IMR-90 (cell line): ENCODE measurements around the gene TAAR1. TPM values are rescaled to one million over a fixed set of nuclear protein-coding genes. Genes with fewer than 3 reads are reported as not detected.

Experiments used
- ATAC-seq: fragments of 200-7000 bp; cut with Tn5 transposase; 2 replicates; pipeline ENCODE4 v1.9.1; 2020; ENCODE audit warnings: low read depth, mild to moderate bottlenecking, moderate library complexity
- BruUV-seq: library from RNA; stranded (reverse); fragments of 400-500 nt; replicated peaks from 2 replicates; lab custom pipeline; 2021; lab: Mats Ljungman, UMichigan
- CTCF ChIA-PET: fragments of 300-600 bp; formaldehyde crosslinking; extraction: SDS; loops from one replicate; lab custom pipeline; 2021; ENCODE audit warnings: antibody characterized with exemption; lab: Yijun Ruan, JAX
- POLR2A ChIA-PET: fragments of 300-600 bp; sonication (Branson Sonifier 250); formaldehyde crosslinking; loops from one replicate; lab custom pipeline; 2022; ENCODE audit warnings: antibody characterized with exemption; ENCODE audit not compliant: unreplicated experiment; lab: Charles Lee
- DNase-seq: peaks from one replicate; pipeline ENCODE4 v3.0.0; 2013
- H2AFZ ChIP-seq: replicated peaks from 2 replicates; pipeline ENCODE3; 2013; ENCODE audit warnings: low read length, mild to moderate bottlenecking; ENCODE audit not compliant: poor library complexity
- H2AK5ac ChIP-seq: 2 replicates; pipeline ENCODE4 v1.6.1; 2013; ENCODE audit warnings: low read depth, low read length, inconsistent platforms
- H2AK9ac ChIP-seq: replicated peaks from 2 replicates; pipeline ENCODE3; 2013; ENCODE audit warnings: mild to moderate bottlenecking, low read depth, low read length, moderate library complexity; ENCODE audit not compliant: poor library complexity
- H2BK120ac ChIP-seq: 2 replicates; pipeline ENCODE4 v1.6.1; 2013; ENCODE audit warnings: low read depth, low read length, inconsistent platforms
- H2BK15ac ChIP-seq: 3 replicates; pipeline ENCODE4 v1.6.1; 2013; ENCODE audit warnings: low read depth, low read length, inconsistent platforms
- H2BK20ac ChIP-seq: 2 replicates; pipeline ENCODE4 v1.6.1; 2013; ENCODE audit warnings: low read depth, mild to moderate bottlenecking, inconsistent platforms, low read length, moderate library complexity
- H2BK5ac ChIP-seq: 2 replicates; pipeline ENCODE4 v1.6.1; 2013; ENCODE audit warnings: mild to moderate bottlenecking, low read depth, low read length, inconsistent platforms; ENCODE audit not compliant: poor library complexity, severe bottlenecking
- H3K14ac ChIP-seq: replicated peaks from 2 replicates; pipeline ENCODE4 v1.6.1; 2013; ENCODE audit warnings: low read depth, low read length, inconsistent platforms
- H3K18ac ChIP-seq: 2 replicates; pipeline ENCODE4 v1.6.1; 2013; ENCODE audit warnings: low read depth, low read length, control low read depth
- H3K23ac ChIP-seq: 2 replicates; pipeline ENCODE4 v1.6.1; 2013; ENCODE audit warnings: low read depth, low read length, inconsistent platforms
- H3K27ac ChIP-seq: 2 replicates; pipeline ENCODE4 v1.5.1; 2013; ENCODE audit warnings: mild to moderate bottlenecking, control low read depth, low read length; ENCODE audit not compliant: insufficient read depth
- H3K27me3 ChIP-seq: 2 replicates; pipeline ENCODE4 v1.6.1; 2013; ENCODE audit warnings: low read length; ENCODE audit not compliant: control insufficient read depth, insufficient read depth
- H3K36me3 ChIP-seq: 2 replicates; pipeline ENCODE4 v1.6.1; 2013; ENCODE audit warnings: low read length, mixed read lengths; ENCODE audit not compliant: control insufficient read depth, insufficient read depth
- H3K4ac ChIP-seq: 2 replicates; pipeline ENCODE4 v1.6.1; 2013; ENCODE audit warnings: low read depth, low read length, inconsistent platforms
- H3K4me1 ChIP-seq: 2 replicates; pipeline ENCODE4 v1.6.1; 2013; ENCODE audit warnings: low read length, mixed read lengths; ENCODE audit not compliant: control insufficient read depth, insufficient read depth
- H3K4me2 ChIP-seq: 2 replicates; pipeline ENCODE4 v1.6.1; 2013; ENCODE audit warnings: low read depth, mild to moderate bottlenecking, control low read depth, low read length, moderate library complexity
- H3K4me3 ChIP-seq: 2 replicates; pipeline ENCODE4 v1.5.1; 2013; ENCODE audit warnings: low read depth, mild to moderate bottlenecking, control low read depth, low read length, moderate library complexity; ENCODE audit not compliant: insufficient read depth
- H3K56ac ChIP-seq: 2 replicates; pipeline ENCODE4 v1.6.1; 2013; ENCODE audit warnings: low read length, inconsistent platforms; ENCODE audit not compliant: insufficient read depth; ENCODE audit errors: extremely low read depth
- H3K79me1 ChIP-seq, 2 experiments: 2 replicates each; pipeline ENCODE4 v1.6.1; 2013; ENCODE audit warnings: low read length in 2 of 2, inconsistent platforms in 1 of 2, low read depth in 1 of 2
- H3K9ac ChIP-seq: 2 replicates; pipeline ENCODE4 v1.6.1; 2013; ENCODE audit warnings: low read depth, low read length, control low read depth
- H3K9me1 ChIP-seq: 2 replicates; pipeline ENCODE4 v1.6.1; 2013; ENCODE audit warnings: low read length, inconsistent platforms; ENCODE audit not compliant: insufficient read depth
- H3K9me3 ChIP-seq: 2 replicates; pipeline ENCODE4 v1.6.1; 2013; ENCODE audit warnings: low read length; ENCODE audit not compliant: control insufficient read depth, insufficient read depth
- H4K20me1 ChIP-seq: 2 replicates; pipeline ENCODE4 v1.6.1; 2013; ENCODE audit warnings: low read length, inconsistent platforms; ENCODE audit not compliant: insufficient read depth
- H4K5ac ChIP-seq: 2 replicates; pipeline ENCODE4 v1.6.1; 2013; ENCODE audit warnings: mild to moderate bottlenecking, low read depth, low read length, control low read depth
- H4K8ac ChIP-seq, 2 experiments: 2 replicates each; pipeline ENCODE4 v1.6.1; 2013; ENCODE audit warnings: low read depth in 2 of 2, low read length in 2 of 2, control low read depth in 1 of 2, inconsistent platforms in 1 of 2
- H4K91ac ChIP-seq: 2 replicates; pipeline ENCODE4 v1.6.1; 2013; ENCODE audit warnings: low read depth, low read length, inconsistent platforms; ENCODE audit not compliant: insufficient read depth
- BHLHE40 ChIP-seq: fragments of 150-350 bp; IDR thresholded peaks from 2 replicates; pipeline ENCODE4 v1.6.1; 2016; ENCODE audit warnings: mild to moderate bottlenecking, low read depth, low read length
- CEBPB ChIP-seq: IDR thresholded peaks from 2 replicates; pipeline ENCODE4 v1.6.1; 2012; ENCODE audit warnings: low read depth, low read length, improper control_type of control experiment
- CHD1 ChIP-seq: IDR thresholded peaks from 2 replicates; pipeline ENCODE4 v1.6.1; 2012; ENCODE audit warnings: low read depth, low read length, improper control_type of control experiment
- CTCF ChIP-seq: conservative IDR thresholded peaks from 2 replicates; pipeline ENCODE4 v1.5.1; 2012; ENCODE audit warnings: mild to moderate bottlenecking, low read depth, low read length, improper control_type of control experiment
- FOS ChIP-seq: fragments of 150-350 bp; IDR thresholded peaks from 2 replicates; pipeline ENCODE4 v1.6.1; 2016; ENCODE audit warnings: low read depth, low read length
- MAZ ChIP-seq: IDR thresholded peaks from 2 replicates; pipeline ENCODE4 v1.6.1; 2012; ENCODE audit warnings: low read depth, mild to moderate bottlenecking, low read length, improper control_type of control experiment, moderate library complexity, borderline replicate concordance
- MXI1 ChIP-seq: IDR thresholded peaks from 2 replicates; pipeline ENCODE4 v1.6.1; 2012; ENCODE audit warnings: low read depth, mild to moderate bottlenecking, low read length, moderate library complexity, borderline replicate concordance
- NFE2L2 ChIP-seq: fragments of 150-350 bp; IDR thresholded peaks from 2 replicates; pipeline ENCODE4 v1.6.1; 2016; ENCODE audit warnings: low read depth, mild to moderate bottlenecking, low read length
- POLR2A ChIP-seq: IDR thresholded peaks from 2 replicates; pipeline ENCODE4 v1.6.1; 2012; ENCODE audit warnings: mild to moderate bottlenecking, low read depth, low read length
- RAD21 ChIP-seq: IDR thresholded peaks from 2 replicates; pipeline ENCODE4 v1.6.1; 2012; ENCODE audit warnings: low read length, improper control_type of control experiment
- RCOR1 ChIP-seq: IDR thresholded peaks from 2 replicates; pipeline ENCODE4 v1.6.1; 2012; ENCODE audit warnings: mild to moderate bottlenecking, low read length, improper control_type of control experiment; ENCODE audit not compliant: insufficient replicate concordance
- RFX5 ChIP-seq: IDR thresholded peaks from 2 replicates; pipeline ENCODE4 v1.8.0; 2012; ENCODE audit warnings: low read depth, mild to moderate bottlenecking, low read length, moderate library complexity
- USF2 ChIP-seq: fragments of 150-350 bp; IDR thresholded peaks from 2 replicates; pipeline ENCODE4 v1.6.1; 2017; ENCODE audit warnings: mild to moderate bottlenecking, antibody characterized with exemption, low read length, low read depth
- WGBS, 2 experiments: methylation state at CpG; one replicate each; pipeline versions ENCODE4 v1.1.5 to v1.1.7; 2013; ENCODE audit warnings: missing lambda C conversion rate in 2 of 2; ENCODE audit not compliant: insufficient read length in 1 of 2; ENCODE audit errors: extremely low coverage in 2 of 2; 5-methylcytosine and 5-hydroxymethylcytosine counted together
- dilution Hi-C: fragments of 300-500 bp; cut with HindIII; formaldehyde crosslinking; loops from one replicate; pipeline ENCODE4 v1.14.3; 2018; ENCODE audit warnings: low sequenced_read_pairs; ENCODE audit not compliant: unreplicated experiment
- in situ Hi-C: fragments of 300-500 bp; cut with MboI; formaldehyde crosslinking; loops from 3 replicates; pipeline ENCODE4 v1.14.3; 2019; ENCODE audit warnings: low sequenced_read_pairs, inconsistent platforms, mixed read lengths
- intact Hi-C: fragments of 100-400 bp; cut with micrococcal nuclease; formaldehyde crosslinking; loops from 2 replicates; pipeline ENCODE4 v1.10.0; 2022
- polyA plus RNA-seq, 3 experiments: library from polyadenylated mRNA; depleted of rRNA; stranded (reverse); fragments of >200 nt; gene quantifications; 2 replicates each; pipeline ENCODE4 v1.2.3, GENCODE V29; 2012; ENCODE audit warnings: low replicate concordance in 1 of 3
- total RNA-seq: library from RNA; depleted of rRNA; stranded (reverse); fragments of >200 nt; gene quantifications from 2 replicates; pipeline ENCODE4 v1.2.3, GENCODE V29; 2012
- TF ChIP-seq, protein P1 (sequence below): fragments of 150-350 bp; IDR thresholded peaks from 2 replicates; pipeline ENCODE4 v1.6.1; 2016; ENCODE audit warnings: low read depth, mild to moderate bottlenecking, low read length, moderate library complexity, borderline replicate concordance

TAAR1 gene
- total and polyA plus RNA-seq, 2 of the 4 experiments (the other 2 are of a cell fraction) = not detected

DNA sequence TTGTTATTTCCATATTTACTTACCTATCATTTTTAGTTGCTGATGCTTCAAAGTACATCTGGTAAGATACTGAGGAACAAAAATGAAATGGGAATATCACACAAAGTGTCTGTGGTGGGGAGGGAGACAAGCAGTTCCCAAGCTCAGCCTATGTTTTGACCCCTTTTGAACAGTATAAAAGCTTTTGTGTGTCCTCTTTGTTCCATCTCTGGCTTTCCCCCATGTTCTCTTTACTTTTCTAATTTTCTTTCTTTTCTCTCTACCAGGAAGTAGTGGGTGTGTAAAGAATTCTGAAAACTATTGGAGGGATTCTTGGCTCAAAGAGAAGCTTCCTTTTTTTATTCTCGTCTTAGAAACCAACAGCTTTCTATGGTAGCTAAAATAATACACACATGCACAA lies 42.3 kb downstream of the TAAR1 start:
- no peaks in the 10 kb centered on the region for H3K9me1 ChIP-seq
- no peak overlapping the region for H2AK5ac ChIP-seq
- ChIA-PET CTCF (interaction anchor here (0.7 kb wide), 1 partner anchor 86 kb away, joined by 3 read pairs; no protein-coding TSS in a partner anchor), POLR2A (no interaction called here)
- no TSS peak for BruUV-seq
- H3K4me2 ChIP-seq = no peak overlapping the region
- no peaks in the 10 kb centered on the region for H3K4me1 ChIP-seq
- no peak overlapping the region for H2BK120ac ChIP-seq
- no peak overlapping the region for H3K4me3 ChIP-seq
- no peak overlapping the region for H2AK9ac ChIP-seq
- no peak overlapping the region for H4K8ac ChIP-seq
- no peak overlapping the region for H3K27ac ChIP-seq
- H3K14ac ChIP-seq = no peak overlapping the region
- no peak overlapping the region for H2AFZ ChIP-seq
- no peak overlapping the region for H2BK5ac ChIP-seq
- no peak overlapping the region for H4K5ac ChIP-seq
- no peak overlapping the region for H3K4ac ChIP-seq
- H3K79me1 ChIP-seq = no peaks in the 10 kb centered on the region
- H3K9ac ChIP-seq = no peak overlapping the region
- DNase-seq (no peak), ATAC-seq (no peak)
- no peaks in the 10 kb centered on the region for H3K36me3 ChIP-seq
- no peak overlapping the region for H3K23ac ChIP-seq
- intact Hi-C loops = no loop called here
- no CpG with 5 or more reads among the region's 1 CpG for WGBS, 2 experiments
- no peak overlapping the region for H2BK15ac ChIP-seq
- H4K91ac ChIP-seq = no peak overlapping the region
- TF ChIP-seq MXI1 (no peak), BHLHE40 (no peak), CTCF (no peak), RCOR1 (no peak), MAZ (no peak), RAD21 (no peak), NFE2L2 (no peak), RFX5 (no peak), CEBPB (no peak), POLR2A (no peak), USF2 (no peak), FOS (no peak), CHD1 (no peak)
- TF ChIP-seq, protein P1, sequence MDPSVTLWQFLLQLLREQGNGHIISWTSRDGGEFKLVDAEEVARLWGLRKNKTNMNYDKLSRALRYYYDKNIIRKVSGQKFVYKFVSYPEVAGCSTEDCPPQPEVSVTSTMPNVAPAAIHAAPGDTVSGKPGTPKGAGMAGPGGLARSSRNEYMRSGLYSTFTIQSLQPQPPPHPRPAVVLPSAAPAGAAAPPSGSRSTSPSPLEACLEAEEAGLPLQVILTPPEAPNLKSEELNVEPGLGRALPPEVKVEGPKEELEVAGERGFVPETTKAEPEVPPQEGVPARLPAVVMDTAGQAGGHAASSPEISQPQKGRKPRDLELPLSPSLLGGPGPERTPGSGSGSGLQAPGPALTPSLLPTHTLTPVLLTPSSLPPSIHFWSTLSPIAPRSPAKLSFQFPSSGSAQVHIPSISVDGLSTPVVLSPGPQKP = no peak
- H3K18ac ChIP-seq = no peak overlapping the region
- H3K9me3 ChIP-seq = no peaks in the 10 kb centered on the region
- no peak overlapping the region for H2BK20ac ChIP-seq
- in situ Hi-C loops = no loop called here
- H3K56ac ChIP-seq = no peak overlapping the region
- dilution Hi-C loops = no loop called here
- H4K20me1 ChIP-seq = no peaks in the 10 kb centered on the region
- peaks cover 27% of the 10 kb centered on the region for H3K27me3 ChIP-seq
